Neuronal stem cell (in vitro differentiated cells): Measurements from ENCODE around the gene BARX2.
A peak's percentile ranks its signal among the peaks of the same experiment; 100 is the strongest.

Experiments
- DNase-seq: peaks from one replicate; pipeline ENCODE4 v3.0.0-alpha.2; 2013; ENCODE audit warnings: low spot score
- H2AFZ ChIP-seq: one replicate; pipeline ENCODE4 v1.6.1; 2013; ENCODE audit warnings: mild to moderate bottlenecking, low read length, inconsistent platforms
- H2AK5ac ChIP-seq: 2 replicates; pipeline ENCODE4 v1.6.1; 2013; ENCODE audit warnings: low read depth, mild to moderate bottlenecking, inconsistent platforms, low read length, moderate library complexity, mixed read lengths
- H2BK120ac ChIP-seq: 2 replicates; pipeline ENCODE4 v1.6.1; 2013; ENCODE audit warnings: low read depth, mild to moderate bottlenecking, inconsistent platforms, low read length, moderate library complexity, mixed read lengths
- H2BK12ac ChIP-seq: one replicate; pipeline ENCODE4 v1.6.1; 2013; ENCODE audit warnings: low read length, inconsistent platforms
- H2BK15ac ChIP-seq: 2 replicates; pipeline ENCODE4 v1.6.1; 2013; ENCODE audit warnings: mild to moderate bottlenecking, low read length, inconsistent platforms, mixed read lengths
- H2BK5ac ChIP-seq: one replicate; pipeline ENCODE4 v1.6.1; 2013; ENCODE audit warnings: inconsistent platforms, mild to moderate bottlenecking, low read length, moderate library complexity
- H3K14ac ChIP-seq: one replicate; pipeline ENCODE4 v1.6.1; 2013; ENCODE audit warnings: low read length, inconsistent platforms
- H3K18ac ChIP-seq: 2 replicates; pipeline ENCODE4 v1.6.1; 2013; ENCODE audit warnings: low read length, inconsistent platforms
- H3K23ac ChIP-seq: 2 replicates; pipeline ENCODE4 v1.6.1; 2013; ENCODE audit warnings: low read depth, mild to moderate bottlenecking, mixed read lengths, low read length, inconsistent platforms; ENCODE audit not compliant: poor library complexity
- H3K27ac ChIP-seq: replicated peaks from 3 replicates; pipeline ENCODE4 v1.5.1; 2013; ENCODE audit warnings: low read length, inconsistent platforms
- H3K27me3 ChIP-seq, 3 experiments: 2 replicates each; pipeline ENCODE4 v1.6.1; 2013; ENCODE audit warnings: low read length in 3 of 3, mild to moderate bottlenecking in 2 of 3, inconsistent platforms in 1 of 3, low read depth in 1 of 3, mixed read lengths in 1 of 3, moderate library complexity in 1 of 3; ENCODE audit not compliant: control insufficient read depth in 3 of 3, insufficient read depth in 3 of 3
- H3K36me3 ChIP-seq, 2 donors: replicated peaks in 1 of 2; 2 replicates each; pipeline ENCODE4 v1.6.1; 2013; ENCODE audit warnings: low read length in 2 of 2; ENCODE audit not compliant: control insufficient read depth in 2 of 2, insufficient read depth in 2 of 2
- H3K4ac ChIP-seq: 2 replicates; pipeline ENCODE4 v1.6.1; 2013; ENCODE audit warnings: inconsistent platforms, mild to moderate bottlenecking, low read length, moderate library complexity
- H3K4me1 ChIP-seq, 2 donors: 1 replicate in 1 of 2; 2 replicates in 1 of 2; pipeline ENCODE4 v1.6.1; 2013; ENCODE audit warnings: low read length in 2 of 2, low read depth in 1 of 2; ENCODE audit not compliant: control insufficient read depth in 2 of 2, insufficient read depth in 1 of 2
- H3K4me2 ChIP-seq: one replicate; pipeline ENCODE4 v1.6.1; 2013; ENCODE audit warnings: mild to moderate bottlenecking, low read length, inconsistent platforms; ENCODE audit not compliant: insufficient read depth, poor library complexity, severe bottlenecking
- H3K4me3 ChIP-seq, 2 donors: 2 replicates each; pipeline ENCODE4 v1.5.1; 2013; ENCODE audit warnings: low read length in 2 of 2, mild to moderate bottlenecking in 2 of 2, inconsistent platforms in 1 of 2, moderate library complexity in 1 of 2
- H3K79me1 ChIP-seq: one replicate; pipeline ENCODE4 v1.6.1; 2013; ENCODE audit warnings: low read depth, mild to moderate bottlenecking, inconsistent platforms, low read length, moderate library complexity
- H3K9ac ChIP-seq: one replicate; pipeline ENCODE4 v1.6.1; 2013; ENCODE audit warnings: mild to moderate bottlenecking, low read depth, low read length, inconsistent platforms; ENCODE audit not compliant: poor library complexity
- H3K9me3 ChIP-seq, 2 donors: replicated peaks in 1 of 2; 2 replicates each; pipeline versions ENCODE3 to v1.6.1; 2013; ENCODE audit warnings: low read length in 2 of 2, mild to moderate bottlenecking in 2 of 2, inconsistent platforms in 1 of 2, low read depth in 1 of 2, mixed read lengths in 1 of 2, moderate library complexity in 1 of 2; ENCODE audit not compliant: control insufficient read depth in 2 of 2, insufficient read depth in 1 of 2
- H4K8ac ChIP-seq: one replicate; pipeline ENCODE4 v1.6.1; 2013; ENCODE audit warnings: low read depth, mild to moderate bottlenecking, inconsistent platforms, low read length, moderate library complexity
- H4K91ac ChIP-seq: one replicate; pipeline ENCODE4 v1.6.1; 2013; ENCODE audit warnings: low read length, low read depth, mild to moderate bottlenecking, inconsistent platforms; ENCODE audit not compliant: poor library complexity
- WGBS, 2 donors: extraction: QIAGEN DNeasy Blood & Tissue Kit; methylation state at CpG; one replicate each; pipeline ENCODE4 v1.1.7; 2013; ENCODE audit warnings: missing lambda C conversion rate in 2 of 2, mixed read lengths in 1 of 2; ENCODE audit not compliant: insufficient read length in 2 of 2, insufficient replicate concordance in 1 of 2; ENCODE audit errors: extremely low coverage in 2 of 2; 5-methylcytosine and 5-hydroxymethylcytosine counted together

BARX2 gene

DNA sequence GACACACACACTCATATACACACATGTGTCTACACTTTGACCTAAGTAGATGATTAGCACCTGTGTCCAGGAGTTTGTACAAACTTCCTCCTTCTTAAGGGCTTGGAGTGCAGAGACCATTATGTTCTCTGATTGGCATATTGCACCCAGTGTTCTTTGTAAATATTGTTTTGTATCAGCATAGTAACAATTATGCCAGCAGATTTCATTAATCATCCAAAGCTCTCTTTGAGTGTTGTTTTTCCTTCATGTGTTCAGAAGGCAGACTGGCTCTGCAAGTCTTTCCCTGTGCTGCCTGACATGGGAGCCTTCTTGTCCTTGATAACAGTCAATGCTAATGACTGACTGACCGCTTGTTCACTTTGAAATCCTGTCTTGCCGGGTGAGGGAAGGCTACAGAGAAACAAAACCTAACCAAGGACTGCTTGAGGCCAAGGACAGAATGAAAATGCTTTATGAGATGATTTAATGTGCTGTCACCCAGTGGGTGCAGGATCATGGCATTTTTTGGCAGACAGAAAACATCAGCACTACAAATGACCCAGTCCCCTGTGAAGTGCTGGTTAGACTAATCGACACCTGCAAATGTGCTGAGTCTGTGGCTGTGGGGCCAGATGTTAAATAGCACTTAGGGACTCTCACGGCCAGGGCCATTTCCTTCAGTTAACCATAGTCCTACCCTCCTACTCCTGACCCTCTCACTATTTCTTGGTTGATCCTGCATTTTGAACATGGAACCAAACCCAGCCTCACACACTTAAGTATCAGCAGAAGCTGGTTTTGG lies 6.6 kb upstream of the BARX2 start:
- DNase-seq: no peak
- Histone ChIP-seq H2BK120ac (no peak overlapping the region), H4K8ac (no peak overlapping the region), H3K79me1 (no peaks in the 10 kb centered on the region), H3K27me3 (peaks cover 25 to 88% (median 46%) of the 10 kb centered on the region in 3 experiments), H3K36me3 (no peaks in the 10 kb centered on the region), H2BK12ac (no peak overlapping the region), H2AFZ (no peak overlapping the region), H3K27ac (no peak overlapping the region), H3K18ac (no peak overlapping the region), H3K4me3 (no peak overlapping the region), H2BK5ac (no peak overlapping the region), H3K9me3 (no peaks in the 10 kb centered on the region), H3K9ac (no peak overlapping the region), H3K23ac (no peak overlapping the region), H3K4ac (no peak overlapping the region), H2AK5ac (no peak overlapping the region), H4K91ac (no peak overlapping the region), H3K4me1 (peaks cover under 1% of the 10 kb centered on the region in 2 donors), H2BK15ac (no peak overlapping the region), H3K4me2 (no peak overlapping the region), H3K14ac (no peak overlapping the region)
- WGBS, 2 donors: no CpG with 5 or more reads among the region's 4 CpGs

DNA sequence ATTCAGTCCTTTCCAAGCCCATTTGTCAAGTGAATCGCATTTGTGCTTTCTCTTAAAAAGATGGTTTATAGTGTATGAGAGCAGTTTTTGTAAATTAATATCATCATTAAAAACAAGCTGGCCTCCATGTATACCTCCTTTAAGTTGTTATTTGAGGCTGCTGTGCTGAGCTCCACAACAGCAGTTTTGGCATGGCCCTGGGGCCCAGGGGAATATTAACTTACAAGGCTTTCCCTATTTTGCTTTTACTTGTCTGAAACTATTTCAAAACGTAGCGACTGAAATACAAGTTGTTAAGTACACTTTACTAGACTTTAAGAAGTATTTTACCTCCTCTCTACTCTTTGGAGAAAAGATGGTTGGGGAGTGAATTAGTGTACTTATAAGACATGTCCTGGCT lies 4.9 kb upstream of the BARX2 start:
- Histone ChIP-seq H3K14ac (no peak overlapping the region), H2BK120ac (no peak overlapping the region), H3K9me3 (no peaks in the 10 kb centered on the region), H3K4me2 (no peak overlapping the region), H3K27me3 (peaks cover 38 to 95% (median 61%) of the 10 kb centered on the region in 3 experiments), H4K8ac (no peak overlapping the region), H2BK5ac (no peak overlapping the region), H3K4me1 (peaks cover 4% of the 10 kb centered on the region in 2 donors), H3K4ac (no peak overlapping the region), H2BK12ac (no peak overlapping the region), H2AFZ (no peak overlapping the region), H2AK5ac (no peak overlapping the region), H2BK15ac (no peak overlapping the region), H3K18ac (no peak overlapping the region), H3K9ac (no peak overlapping the region), H4K91ac (no peak overlapping the region), H3K79me1 (no peaks in the 10 kb centered on the region), H3K4me3 (no peak overlapping the region), H3K23ac (no peak overlapping the region), H3K27ac (no peak overlapping the region), H3K36me3 (no peaks in the 10 kb centered on the region)
- no peak for DNase-seq
- no CpG with 5 or more reads among the region's 3 CpGs for WGBS, 2 donors

DNA sequence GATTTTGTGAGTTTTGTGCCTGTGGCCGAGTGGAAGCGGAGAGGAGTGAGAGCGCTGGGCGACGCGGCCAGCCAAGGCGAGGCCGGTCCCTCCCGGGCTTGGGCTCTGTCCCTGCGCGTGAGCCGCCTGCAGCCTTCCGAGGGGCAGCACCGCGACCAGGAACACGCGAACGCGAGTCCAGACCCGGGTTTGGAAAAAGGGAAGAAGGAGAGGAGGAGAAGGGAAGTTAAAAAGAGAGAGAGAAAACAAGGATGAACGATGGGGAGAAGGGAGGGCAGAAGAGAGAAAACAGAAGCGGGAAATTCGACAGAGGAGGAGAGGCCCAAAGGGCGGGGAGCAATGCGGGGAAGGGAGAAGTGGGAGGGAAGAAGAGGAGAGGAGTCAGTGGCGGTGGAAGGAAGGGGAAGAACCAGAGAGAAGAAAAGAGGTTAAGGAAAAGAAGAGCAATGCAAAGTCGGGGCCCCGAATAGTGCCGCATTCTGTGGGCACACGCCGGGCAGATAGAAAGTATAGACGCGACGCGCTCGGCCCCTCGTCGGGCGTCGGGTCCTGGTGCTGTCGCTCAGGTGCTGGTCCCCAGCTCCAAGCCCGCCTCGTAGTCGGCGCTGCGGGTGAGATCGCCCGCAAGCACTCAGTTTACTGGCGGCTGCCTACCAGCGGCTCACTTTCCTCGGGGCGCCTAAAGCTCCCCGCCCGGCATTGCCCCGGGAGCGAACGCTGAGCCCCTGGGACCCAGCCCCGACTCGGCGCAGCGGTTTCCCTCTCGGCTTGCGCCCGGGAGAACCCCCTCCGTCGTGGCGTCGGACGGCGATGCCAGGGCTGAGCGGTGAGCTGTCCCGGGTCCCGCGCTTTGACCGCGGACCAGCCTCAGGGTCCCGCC lies 2.8 kb upstream of the BARX2 start:
- Histone ChIP-seq H3K4me1 (peaks cover 4 to 10% of the 10 kb centered on the region in 2 donors), H3K79me1 (no peaks in the 10 kb centered on the region), H3K9me3 (no peaks in the 10 kb centered on the region), H4K8ac (no peak overlapping the region), H3K4ac (no peak overlapping the region), H3K4me2 (peak overlapping the region; percentile 39), H2BK12ac (no peak overlapping the region), H3K18ac (peak overlapping the region; percentile 61), H3K9ac (no peak overlapping the region), H3K4me3 (no peak overlapping the region), H3K27me3 (peaks cover 40 to 100% (median 71%) of the 10 kb centered on the region in 3 experiments), H3K14ac (no peak overlapping the region), H3K23ac (peak overlapping the region; percentile 27), H4K91ac (no peak overlapping the region), H3K27ac (no peak overlapping the region), H2BK120ac (no peak overlapping the region), H2AFZ (peak overlapping the region; percentile 71), H2AK5ac (no peak overlapping the region), H3K36me3 (no peaks in the 10 kb centered on the region), H2BK15ac (no peak overlapping the region), H2BK5ac (peak overlapping the region; percentile 53)
- DNase-seq: peak; percentile 31
- WGBS, 2 donors: no CpG with 5 or more reads among the region's 77 CpGs

DNA sequence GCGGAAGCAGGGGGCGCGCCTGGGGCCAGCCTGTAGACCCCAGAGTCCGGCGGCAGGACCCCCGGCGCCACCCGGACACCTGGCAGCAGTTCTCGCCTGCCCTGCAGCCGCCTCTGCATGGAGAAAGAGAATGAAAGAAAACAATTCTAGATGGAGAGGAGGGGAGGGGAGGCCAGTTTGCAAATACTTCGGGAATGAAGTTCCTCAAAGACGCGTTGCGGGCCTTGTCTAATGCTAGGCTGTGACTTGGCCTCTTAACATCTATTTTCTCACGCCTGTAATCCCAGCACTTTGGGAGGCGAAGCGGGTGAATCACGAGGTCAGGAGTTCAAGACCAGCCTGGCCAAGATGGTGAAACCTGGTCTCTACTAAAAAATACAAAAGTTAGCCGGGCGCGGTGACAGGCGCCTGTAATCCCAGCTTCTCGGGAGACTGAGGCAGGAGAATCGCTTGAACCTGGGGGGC lies 2.1 kb upstream of the BARX2 start:
- Histone ChIP-seq H2BK15ac (no peak overlapping the region), H2BK12ac (no peak overlapping the region), H2BK120ac (no peak overlapping the region), H2AFZ (peak overlapping the region; percentile 71), H3K4me2 (peak overlapping the region; percentile 39), H3K9ac (no peak overlapping the region), H3K9me3 (no peaks in the 10 kb centered on the region), H3K18ac (no peak overlapping the region), H4K8ac (no peak overlapping the region), H3K27me3 (peaks cover 40 to 100% (median 72%) of the 10 kb centered on the region in 3 experiments), H3K36me3 (no peaks in the 10 kb centered on the region), H2BK5ac (no peak overlapping the region), H4K91ac (no peak overlapping the region), H3K23ac (peak overlapping the region; percentile 27), H2AK5ac (no peak overlapping the region), H3K79me1 (no peaks in the 10 kb centered on the region), H3K4me3 (no peak overlapping the region), H3K4me1 (peaks cover 4 to 10% of the 10 kb centered on the region in 2 donors), H3K4ac (no peak overlapping the region), H3K27ac (no peak overlapping the region), H3K14ac (no peak overlapping the region)
- no CpG with 5 or more reads among the region's 24 CpGs for WGBS, 2 donors
- no peak for DNase-seq
